Epithelial cell of proximal tubule (primary cell): ENCODE data around the gene PXK. TPM values are rescaled to one million over a fixed set of nuclear protein-coding genes. Genes with fewer than 3 reads are reported as not detected.

ENCODE experiments used
- DNase-seq: peaks from one replicate; pipeline ENCODE4 v3.0.0-alpha.2; 2011; ENCODE audit warnings: low read depth
- H3K4me3 ChIP-seq: 2 replicates; pipeline ENCODE4 v1.5.1; 2011; ENCODE audit warnings: low read depth, mild to moderate bottlenecking, low read length
- CTCF ChIP-seq: conservative IDR thresholded peaks from 2 replicates; pipeline ENCODE4 v1.5.1; 2012; ENCODE audit warnings: low read depth, mild to moderate bottlenecking, low read length
- total RNA-seq: library from RNA; depleted of rRNA; stranded (reverse); fragments of >200 nt; gene quantifications from 2 replicates; pipeline ENCODE4 v1.2.3, GENCODE V29; 2015

PXK gene
- total RNA-seq, 1 donor from 2014 or later = 10.1 TPM

DNA sequence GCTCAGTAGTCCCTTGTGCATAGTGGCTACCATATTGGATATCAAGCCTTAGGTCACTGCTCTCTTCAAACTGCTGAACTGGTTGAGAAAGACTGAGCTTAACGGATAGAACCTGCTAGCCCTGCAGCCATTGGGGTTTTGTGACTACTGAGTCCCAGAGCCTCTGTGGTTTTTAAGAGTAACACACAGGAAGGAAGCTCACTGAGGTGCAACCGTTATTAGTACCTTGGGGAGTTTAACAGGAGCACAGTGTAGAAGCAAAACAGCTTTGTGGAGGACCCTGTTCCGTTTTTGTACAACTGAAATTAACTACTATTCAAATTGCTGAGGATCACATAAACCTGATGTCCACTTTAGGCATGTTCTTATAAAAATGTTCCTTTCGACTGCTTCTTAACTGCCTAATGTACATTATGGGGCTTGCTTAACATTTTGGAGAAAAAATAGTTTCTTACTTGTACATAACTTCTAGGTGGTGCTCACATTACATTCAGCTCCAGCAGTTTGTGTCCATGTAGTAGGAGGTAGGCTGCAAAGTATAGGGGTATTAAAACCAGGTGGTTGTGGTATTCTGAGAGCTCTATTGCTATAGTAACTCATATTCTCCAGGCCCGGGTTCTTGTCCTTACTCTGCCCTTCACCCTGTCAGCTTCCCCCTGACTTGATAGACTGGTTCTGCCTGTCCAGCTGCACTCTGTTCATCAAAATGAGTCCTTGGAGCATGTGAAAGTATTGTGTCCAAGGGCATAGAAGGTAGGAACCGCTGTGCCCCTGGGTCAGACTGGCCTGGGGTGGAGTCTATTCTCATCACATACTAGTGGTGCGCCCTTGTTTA lies 17.3 kb downstream of the PXK start:
- no peak for DNase-seq
- no peak for TF ChIP-seq CTCF
- H3K4me3 ChIP-seq = no peak overlapping the region

- no peak overlapping the region for H3K4me3 ChIP-seq
- no peak for TF ChIP-seq CTCF
- no peak for DNase-seq
Observed at GRCh38 chr3:58350627-58351013, 17.9 kb downstream of the PXK start.

DNA sequence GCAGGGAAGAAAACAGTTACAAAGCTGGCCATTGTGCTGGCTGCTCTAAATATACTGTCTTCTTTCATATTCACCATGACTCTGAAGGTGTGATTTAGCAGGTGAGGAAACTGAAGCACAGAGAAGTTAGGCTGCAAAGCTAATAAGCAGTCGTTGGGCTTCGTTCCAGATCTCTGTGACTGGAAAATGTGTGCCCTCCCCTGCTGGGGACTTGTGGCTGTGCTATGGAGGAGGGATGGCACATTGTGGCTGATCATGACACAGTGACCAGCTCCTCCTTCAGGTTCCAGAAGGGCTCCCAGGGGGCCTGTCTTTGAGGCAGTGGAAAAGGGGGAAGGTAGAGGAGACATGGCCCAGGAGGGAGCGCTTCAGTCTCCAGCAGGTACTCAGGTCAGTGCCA lies 19.2 kb downstream of the PXK start:
- no peak overlapping the region for H3K4me3 ChIP-seq
- TF ChIP-seq CTCF = no peak
- no peak for DNase-seq

DNA sequence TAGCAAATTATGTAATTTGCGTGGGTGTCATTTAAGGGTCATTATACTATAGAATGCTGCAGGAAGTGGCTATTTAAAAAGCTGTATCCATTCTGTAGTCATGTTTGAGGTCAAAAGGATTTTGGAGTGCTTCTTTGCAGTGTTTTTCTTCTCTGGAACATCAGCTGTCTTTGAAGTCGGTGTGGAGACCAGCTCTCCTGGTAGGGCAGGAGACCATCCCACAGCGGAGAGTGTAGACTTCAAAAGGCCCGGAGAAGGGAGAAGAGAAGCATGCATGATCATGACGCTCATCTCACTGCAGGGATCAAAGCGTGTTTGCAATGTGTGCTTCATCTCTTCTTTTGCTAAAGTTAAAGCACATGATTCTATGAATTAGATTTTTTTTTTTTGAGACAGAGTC lies 19.9 kb downstream of the PXK start:
- no peak for DNase-seq
- no peak overlapping the region for H3K4me3 ChIP-seq
- TF ChIP-seq CTCF = no peak

DNA sequence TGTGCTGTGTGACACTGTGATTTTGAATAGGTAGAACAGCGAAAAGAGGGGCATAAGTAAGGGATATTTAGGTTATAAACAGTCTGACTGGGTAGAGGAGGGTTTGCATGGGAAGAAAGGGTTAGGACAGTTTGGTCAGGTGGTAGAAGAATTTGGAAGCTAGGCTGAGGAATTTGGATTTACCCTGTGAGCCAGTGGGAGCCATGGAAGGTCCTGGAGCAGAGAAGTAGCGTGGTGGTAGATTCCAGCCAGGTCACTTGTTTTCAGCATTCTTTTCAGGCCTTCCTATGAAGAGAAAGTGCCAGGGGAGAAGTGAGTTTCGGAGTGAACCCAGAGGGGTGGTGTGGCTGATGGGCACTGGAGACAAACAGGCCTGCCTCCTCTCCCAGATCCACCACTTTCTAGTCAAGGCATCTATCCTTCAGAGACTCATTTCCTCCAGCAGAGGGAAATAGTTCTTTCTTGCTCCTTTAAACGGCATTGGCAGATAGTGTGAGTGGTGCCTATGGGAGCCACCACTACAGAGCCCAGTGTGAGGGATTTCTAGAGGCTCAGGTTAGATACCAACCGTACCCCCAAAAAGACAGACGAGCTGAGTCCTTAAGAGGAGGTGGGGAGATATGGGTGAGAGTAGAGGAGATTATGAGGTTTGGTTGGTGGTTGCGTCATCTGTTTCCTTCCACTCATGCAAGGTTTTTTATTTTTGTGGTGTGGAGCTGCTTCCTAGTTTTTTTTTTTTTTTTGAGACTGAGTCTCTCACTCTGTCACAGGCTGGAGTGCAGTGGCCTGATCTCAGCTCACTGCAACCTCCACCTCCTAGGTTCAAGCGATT lies 21.2 kb downstream of the PXK start:
- no peak overlapping the region for H3K4me3 ChIP-seq
- TF ChIP-seq CTCF = no peak
- no peak for DNase-seq

- DNase-seq = no peak
- H3K4me3 ChIP-seq = no peak overlapping the region
- no peak for TF ChIP-seq CTCF
Observed at GRCh38 chr3:58355179-58355578, 22.5 kb downstream of the PXK start.
